NOMO-1 (cell line): ENCODE results near the gene DSG3.
A peak's percentile ranks its signal among the peaks of the same experiment; 100 is the strongest.
"Not testable (repeated sequence)": the region's sequence is repeated elsewhere in the genome, so short reads cannot be mapped to it uniquely, and the experiment has no call there.

Experiments
- DNase-seq, 2 experiments: peaks; one replicate each; lab custom pipeline; 2025; ENCODE audit not compliant: unreplicated experiment in 2 of 2; lab: John Stamatoyannopoulos, UW

Gene DSG3

GRCh38 chr18:31491586-31491985 lies 44.0 kb downstream of the DSG3 start:
- DNase-seq, result no peak

- DNase-seq, result no peak
Observed at GRCh38 chr18:31492671-31493070, 45.1 kb downstream of the DSG3 start.

DNA sequence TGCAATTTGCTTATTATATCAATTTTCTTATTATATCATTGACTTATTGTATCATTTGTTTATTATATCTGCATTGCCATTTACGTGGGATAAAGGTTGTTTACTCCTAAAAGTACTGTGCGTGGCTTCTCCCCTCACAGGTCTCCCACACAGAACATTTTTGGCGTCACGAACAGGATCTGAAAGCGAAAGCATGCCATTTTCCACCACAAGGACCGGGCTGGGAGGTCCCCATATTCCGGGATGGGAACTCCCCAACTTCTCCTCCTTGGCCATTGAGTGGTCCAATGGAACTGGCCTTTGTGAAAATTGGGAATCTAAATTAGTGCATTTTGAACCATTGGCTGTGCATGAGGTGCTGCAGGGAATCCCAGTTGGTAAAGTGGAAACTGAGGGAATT lies 45.6 kb downstream of the DSG3 start:
- no peak for DNase-seq

DNA sequence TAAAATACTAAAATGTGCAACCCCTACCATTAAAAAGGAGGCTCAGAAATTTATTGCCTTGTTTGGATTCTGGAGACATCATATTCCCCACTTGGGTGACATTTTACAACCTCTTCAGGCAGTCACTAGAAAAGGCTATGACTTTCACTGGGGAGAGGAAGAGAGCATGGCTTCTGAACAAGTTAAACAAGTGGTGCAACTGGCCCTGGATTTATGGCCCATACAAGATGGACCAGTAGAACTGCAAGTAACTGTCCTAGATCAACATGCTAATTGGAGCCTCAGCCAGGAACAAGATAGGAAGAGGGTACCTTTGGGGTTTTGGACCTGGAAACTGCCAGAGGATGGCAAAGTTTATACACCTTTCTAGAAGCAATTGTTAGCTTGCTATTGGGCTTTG lies 46.4 kb downstream of the DSG3 start:
- no peak for DNase-seq

DNA sequence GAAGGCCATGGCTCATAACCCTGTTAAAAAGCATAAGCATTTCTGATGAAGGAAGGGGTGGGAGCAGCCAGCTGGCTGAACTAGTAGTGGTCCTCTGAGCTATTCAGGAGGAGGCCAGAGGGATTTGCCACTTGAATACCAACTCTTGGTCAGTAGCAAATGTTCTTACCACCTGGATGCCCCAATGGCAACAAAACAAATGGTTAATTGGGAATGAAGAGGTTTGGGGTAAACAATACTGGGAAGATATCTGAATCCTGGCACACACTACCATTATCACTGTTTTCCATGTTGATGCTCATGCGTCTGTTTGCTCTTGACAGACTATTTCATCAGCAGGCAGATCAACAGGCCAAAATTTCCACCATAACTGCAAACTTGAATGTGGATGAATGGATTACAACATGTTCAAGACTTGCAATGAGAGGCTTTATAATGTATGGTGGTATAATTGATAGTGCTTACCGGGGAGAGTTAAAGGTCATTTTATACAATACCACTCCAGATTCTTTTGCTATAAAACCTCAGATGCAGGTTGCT lies 47.2 kb downstream of the DSG3 start:
- DNase-seq, result not testable (repeated sequence)

DNA sequence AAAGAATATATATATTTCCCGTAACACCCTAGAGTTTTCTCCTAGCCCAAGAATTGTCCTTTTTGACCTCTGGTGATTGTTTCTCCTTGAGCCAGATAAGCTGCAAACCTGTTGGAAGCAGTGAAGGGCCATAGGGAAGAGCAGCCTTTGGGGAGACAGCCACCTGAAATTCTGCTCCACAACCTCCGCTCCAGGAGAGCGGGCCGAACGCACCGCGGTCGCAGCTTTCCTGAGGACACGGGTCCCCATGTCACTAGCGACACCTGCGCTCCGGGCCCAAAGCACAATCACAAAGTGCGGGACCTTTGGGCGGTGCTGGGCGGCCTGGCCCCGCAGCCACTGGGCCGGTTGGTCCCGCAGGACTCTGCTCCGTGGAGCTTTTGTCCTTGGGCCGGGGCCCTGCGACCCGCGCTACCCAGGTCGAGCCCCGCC lies 49.9 kb downstream of the DSG3 start:
- DNase-seq, result no peak

- DNase-seq, result peak; percentile 8 to 15
Observed at GRCh38 chr18:31497836-31498573, 50.5 kb downstream of the DSG3 start, which contains the start of gene DSG2. TSS of gene DSG2 (plus strand) at chr18:31498177. CDS start at chr18:31498252, 75 bp downstream.

- DNase-seq, result no peak
Observed at GRCh38 chr18:31498574-31499524, 51.3 kb downstream of the DSG3 start.

- DNase-seq, result peak; percentile 1 to 69
Observed at GRCh38 chr18:31500051-31500688, 52.6 kb downstream of the DSG3 start.

- no peak for DNase-seq
Observed at GRCh38 chr18:31503011-31503410, 55.5 kb downstream of the DSG3 start.

DNA sequence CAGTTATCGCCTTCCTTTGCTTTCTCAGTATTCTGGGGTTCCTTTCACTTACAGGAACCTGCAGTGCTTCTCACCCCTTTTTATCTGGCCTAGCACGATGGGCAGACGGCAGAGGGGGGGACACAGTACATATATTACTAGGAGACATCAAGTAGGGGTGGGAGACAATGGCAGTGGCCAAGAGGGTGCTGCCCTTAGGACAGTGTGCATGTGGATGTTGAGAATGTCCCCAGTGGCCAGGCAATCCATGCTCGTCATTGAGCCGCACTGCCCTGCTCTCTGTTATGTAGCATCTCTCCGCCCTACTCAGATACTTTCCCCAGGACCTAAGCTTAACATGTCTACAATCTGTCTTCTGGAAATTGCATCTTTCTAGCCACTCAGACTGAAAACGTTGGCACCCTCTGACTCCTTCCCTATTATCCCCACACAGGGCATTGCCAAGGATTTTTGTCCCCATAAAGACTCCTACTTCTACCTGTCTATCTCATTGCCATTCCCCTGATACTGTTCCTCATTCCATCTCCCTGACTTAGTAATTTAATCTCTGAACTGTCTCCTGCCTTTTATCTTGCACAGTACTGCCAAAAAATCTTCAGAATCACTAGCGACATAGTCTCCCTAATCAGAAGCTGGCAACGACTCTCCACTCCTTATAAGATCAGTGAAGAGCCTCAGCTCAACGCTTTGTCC lies 57.1 kb downstream of the DSG3 start:
- no peak for DNase-seq

DNA sequence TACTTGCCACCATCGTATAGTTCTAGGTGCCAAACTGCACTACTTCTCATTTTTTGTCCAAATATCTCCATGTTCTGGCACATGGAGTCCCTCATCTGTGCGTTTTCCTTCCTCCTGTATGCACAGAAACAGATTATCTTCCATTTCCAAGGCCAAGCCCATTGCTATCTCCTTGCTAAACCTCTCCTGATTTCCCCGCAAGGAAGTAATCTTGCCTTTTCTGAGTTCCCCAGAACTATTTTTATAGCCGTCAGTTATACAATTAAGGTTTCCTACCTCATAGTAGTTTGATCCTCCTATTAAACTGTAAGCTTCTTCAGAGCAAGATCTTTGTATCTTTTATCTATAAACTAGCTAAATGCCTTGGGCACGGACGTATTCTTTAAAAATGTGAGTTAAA lies 57.6 kb downstream of the DSG3 start:
- DNase-seq, result no peak

- no peak for DNase-seq
Observed at GRCh38 chr18:31506024-31506742, 58.6 kb downstream of the DSG3 start.

GRCh38 chr18:31507124-31507523 lies 59.6 kb downstream of the DSG3 start:
- not testable (repeated sequence) for DNase-seq

- no peak for DNase-seq
Observed at GRCh38 chr18:31508781-31509180, 61.2 kb downstream of the DSG3 start.

GRCh38 chr18:31509571-31509970 lies 62.0 kb downstream of the DSG3 start:
- no peak for DNase-seq

DNA sequence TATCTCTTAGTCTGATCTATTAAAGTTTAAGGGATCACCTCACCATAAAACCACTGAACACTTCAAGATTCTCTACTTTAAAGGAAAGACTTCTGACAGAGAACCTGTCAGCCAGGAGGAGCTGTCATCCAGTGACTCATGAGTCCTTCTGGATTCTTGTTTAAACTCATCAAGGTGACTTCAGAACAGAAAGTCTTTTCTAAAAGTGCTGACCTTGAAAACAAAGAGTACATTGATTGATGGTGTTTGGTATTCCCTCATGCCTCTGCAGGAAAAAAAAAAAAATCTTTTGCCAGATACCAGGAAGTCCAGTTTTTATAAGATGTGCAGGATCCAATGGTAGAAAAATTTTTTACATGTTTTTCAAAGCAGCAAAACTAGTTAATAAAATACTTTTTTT lies 62.8 kb downstream of the DSG3 start:
- DNase-seq, result no peak

- no peak for DNase-seq
Observed at GRCh38 chr18:31511098-31511497, 63.6 kb downstream of the DSG3 start.

DNA sequence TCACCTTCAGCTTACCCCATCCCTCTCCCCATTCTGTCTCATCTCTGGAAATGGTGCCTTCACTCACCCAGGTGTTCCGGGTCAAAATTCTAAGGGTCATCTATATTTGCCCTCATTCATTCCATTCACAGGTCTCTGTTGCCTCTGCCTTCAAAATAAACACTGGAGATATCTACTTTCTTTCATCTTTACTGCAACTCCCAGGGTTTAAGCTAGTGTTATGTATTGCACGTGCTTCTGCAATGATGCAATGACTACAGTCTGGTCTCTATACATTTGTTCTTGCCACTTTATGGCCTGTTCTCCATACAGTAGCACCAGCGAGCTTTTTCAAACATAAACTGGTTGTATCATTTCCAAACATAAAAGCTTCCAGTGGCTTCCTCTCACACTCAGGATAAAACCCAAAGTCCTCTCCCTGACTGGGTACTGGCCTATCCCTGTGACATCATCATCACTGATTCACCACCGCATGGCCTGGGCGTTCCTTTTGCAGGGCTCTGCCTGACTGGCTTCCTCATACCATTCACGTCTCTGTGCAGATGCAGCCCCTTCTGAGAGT lies 64.7 kb downstream of the DSG3 start:
- DNase-seq, result no peak
